Fibroblast of skin of scalp (primary cell): ENCODE measurements around the gene KCNJ4.

ENCODE experiments used
- DNase-seq: peaks from one replicate; pipeline ENCODE4 v3.0.0-alpha.2; 2013

The KCNJ4 gene

GRCh38 chr22:38429499-38430068 lies 25.4 kb downstream of the KCNJ4 start:
- DNase-seq: no peak

- no peak for DNase-seq
These were observed 26.3 kb downstream of the KCNJ4 start for GRCh38 chr22:38428714-38429113.

- no peak for DNase-seq
These were observed 27.1 kb downstream of the KCNJ4 start for GRCh38 chr22:38427940-38428339.

GRCh38 chr22:38427465-38427864 lies 27.5 kb downstream of the KCNJ4 start:
- no peak for DNase-seq

GRCh38 chr22:38426628-38427027 lies 28.4 kb downstream of the KCNJ4 start:
- DNase-seq: no peak

GRCh38 chr22:38424525-38425080 lies 30.4 kb downstream of the KCNJ4 start:
- DNase-seq: no peak

GRCh38 chr22:38423512-38424503 lies 31.2 kb downstream of the KCNJ4 start:
- no peak for DNase-seq

- no peak for DNase-seq
These were observed 32.1 kb downstream of the KCNJ4 start for GRCh38 chr22:38422611-38423511.

GRCh38 chr22:38420734-38421133 lies 34.3 kb downstream of the KCNJ4 start:
- DNase-seq: no peak

- DNase-seq: no peak
These were observed 35.2 kb downstream of the KCNJ4 start for GRCh38 chr22:38419858-38420160.

- DNase-seq: no peak
These were observed 35.7 kb downstream of the KCNJ4 start for GRCh38 chr22:38419121-38419857.

- no peak for DNase-seq
These were observed 36.4 kb downstream of the KCNJ4 start for GRCh38 chr22:38418589-38418988.

GRCh38 chr22:38417252-38418060 lies 37.5 kb downstream of the KCNJ4 start:
- DNase-seq: no peak

- DNase-seq: no peak
These were observed 38.3 kb downstream of the KCNJ4 start for GRCh38 chr22:38416621-38417251.

- DNase-seq: no peak
These were observed 39.3 kb downstream of the KCNJ4 start for GRCh38 chr22:38415561-38416321.

- no peak for DNase-seq
These were observed 40.0 kb downstream of the KCNJ4 start for GRCh38 chr22:38415046-38415445.

GRCh38 chr22:38414009-38414395 lies 41.0 kb downstream of the KCNJ4 start:
- DNase-seq: no peak

GRCh38 chr22:38413085-38414008 lies 41.7 kb downstream of the KCNJ4 start:
- no peak for DNase-seq
